ENCODE measurements around the gene TBC1D14.

GRCh38 chr4:6953751-6954380 lies 44.2 kb downstream of the TBC1D14 start:
- TF ChIP-seq FOS (IDR thresholded peaks at IDR 0.05; ENCODE audit: low read depth, low read length) (no peak), CTCF (conservative IDR thresholded peaks at IDR 0.05; ENCODE audit: low read depth, low read length) (no peak), BHLHE40 (IDR thresholded peaks at IDR 0.05; ENCODE audit: low read depth, low read length) (no peak; the same call in 1 of the 2 replicates), POLR2A (IDR thresholded peaks at IDR 0.05; ENCODE audit: low read depth, low read length) (no peak), SMC3 (IDR thresholded peaks at IDR 0.05; ENCODE audit: low read depth, low read length) (no peak), RFX5 (IDR thresholded peaks at IDR 0.05; ENCODE audit: low read depth, low read length) (no peak), RAD21 (IDR thresholded peaks at IDR 0.05; ENCODE audit: low read length) (no peak), CEBPB (IDR thresholded peaks at IDR 0.05; ENCODE audit: low read depth, low read length) (no peak), NFE2L2 (IDR thresholded peaks at IDR 0.05; ENCODE audit: low read depth, low read length) (no peak), MXI1 (IDR thresholded peaks at IDR 0.05; ENCODE audit: borderline replicate concordance, low read depth, low read length) (no peak), USF2 (IDR thresholded peaks at IDR 0.05; ENCODE audit: low read depth, low read length) (no peak), CHD1 (IDR thresholded peaks at IDR 0.05; ENCODE audit: low read depth, low read length) (no peak), MAFK (IDR thresholded peaks at IDR 0.05; ENCODE audit: low read depth, low read length) (no peak)
- TF ChIP-seq, protein P1, sequence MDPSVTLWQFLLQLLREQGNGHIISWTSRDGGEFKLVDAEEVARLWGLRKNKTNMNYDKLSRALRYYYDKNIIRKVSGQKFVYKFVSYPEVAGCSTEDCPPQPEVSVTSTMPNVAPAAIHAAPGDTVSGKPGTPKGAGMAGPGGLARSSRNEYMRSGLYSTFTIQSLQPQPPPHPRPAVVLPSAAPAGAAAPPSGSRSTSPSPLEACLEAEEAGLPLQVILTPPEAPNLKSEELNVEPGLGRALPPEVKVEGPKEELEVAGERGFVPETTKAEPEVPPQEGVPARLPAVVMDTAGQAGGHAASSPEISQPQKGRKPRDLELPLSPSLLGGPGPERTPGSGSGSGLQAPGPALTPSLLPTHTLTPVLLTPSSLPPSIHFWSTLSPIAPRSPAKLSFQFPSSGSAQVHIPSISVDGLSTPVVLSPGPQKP (IDR thresholded peaks at IDR 0.05; ENCODE audit: borderline replicate concordance, low read depth, low read length), result no peak
